Smooth muscle cell (in vitro differentiated cells): Measurements from ENCODE around the gene PROCA1. TPM values are rescaled to one million over a fixed set of nuclear protein-coding genes. Genes with fewer than 3 reads are reported as not detected.
A peak's percentile ranks its signal among the peaks of the same experiment; 100 is the strongest.

Experiments
- DNase-seq: peaks from one replicate; lab custom pipeline; 2025; ENCODE audit not compliant: unreplicated experiment; lab: John Stamatoyannopoulos, UW
- H2AFZ ChIP-seq: fragments of 200-600 bp; sonication (generic); 2 replicates; pipeline ENCODE4 v1.6.0; 2016; ENCODE audit warnings: antibody characterized with exemption, low read depth, mild to moderate bottlenecking
- H3F3A ChIP-seq: fragments of 200-600 bp; sonication (generic); 2 replicates; pipeline ENCODE4 v1.6.0; 2017; ENCODE audit warnings: antibody characterized with exemption, low read depth
- H3K27ac ChIP-seq: fragments of 200-600 bp; sonication (generic); 2 replicates; pipeline ENCODE4 v1.5.1; 2016; ENCODE audit warnings: low read depth, mild to moderate bottlenecking
- H3K27me3 ChIP-seq: fragments of 200-600 bp; sonication (generic); 2 replicates; pipeline ENCODE4 v1.6.1; 2016; ENCODE audit warnings: low read depth, mild to moderate bottlenecking
- H3K36me3 ChIP-seq: fragments of 200-600 bp; sonication (generic); 2 replicates; pipeline ENCODE4 v1.5.1; 2016; ENCODE audit warnings: low read depth
- H3K4me1 ChIP-seq: fragments of 200-600 bp; sonication (generic); 2 replicates; pipeline ENCODE4 v1.5.1; 2016; ENCODE audit warnings: low read depth
- H3K4me2 ChIP-seq: fragments of 200-600 bp; sonication (generic); 2 replicates; pipeline ENCODE4 v1.6.0; 2016; ENCODE audit warnings: mild to moderate bottlenecking
- H3K4me3 ChIP-seq: fragments of 200-600 bp; sonication (generic); 2 replicates; pipeline ENCODE4 v1.5.1; 2016; ENCODE audit warnings: mild to moderate bottlenecking
- H3K79me2 ChIP-seq: fragments of 200-600 bp; sonication (generic); 2 replicates; pipeline ENCODE4 v1.6.0; 2016; ENCODE audit warnings: low read depth, mild to moderate bottlenecking
- H3K9ac ChIP-seq: fragments of 200-600 bp; sonication (generic); 2 replicates; pipeline ENCODE4 v1.6.0; 2016; ENCODE audit warnings: low read depth
- H3K9me3 ChIP-seq: fragments of 200-600 bp; sonication (generic); replicated peaks from 2 replicates; pipeline ENCODE4 v1.5.1; 2016; ENCODE audit warnings: low read depth
- H4K20me1 ChIP-seq: fragments of 200-600 bp; sonication (generic); 2 replicates; pipeline ENCODE4 v1.6.0; 2016; ENCODE audit warnings: low read depth
- WGBS: methylation state at CpG from one replicate; pipeline ENCODE4 v1.1.7; 2016; ENCODE audit warnings: low lambda C conversion rate; 5-methylcytosine and 5-hydroxymethylcytosine counted together
- polyA plus RNA-seq: library from polyadenylated mRNA; unstranded; fragments of >200 nt; fragmentation: Nextera tagmentation; extraction: Ambion mirVana; gene quantifications from 2 replicates; pipeline ENCODE4 v1.2.1, GENCODE V29; 2016
- total RNA-seq: library from RNA; depleted of rRNA; stranded (reverse); fragments of >200 nt; gene quantifications from 2 replicates; pipeline ENCODE4 v1.2.3, GENCODE V29; 2014
- TF ChIP-seq, protein P1 (sequence below): fragments of 200-600 bp; sonication (generic); IDR thresholded peaks from 2 replicates; pipeline ENCODE4 v1.5.1; 2017; ENCODE audit warnings: borderline replicate concordance, mild to moderate bottlenecking, antibody characterized with exemption; ENCODE audit not compliant: insufficient read depth, poor library complexity, severe bottlenecking

Gene PROCA1
- total and polyA plus RNA-seq, 2 experiments from 2014 or later: 3.0 TPM

DNA sequence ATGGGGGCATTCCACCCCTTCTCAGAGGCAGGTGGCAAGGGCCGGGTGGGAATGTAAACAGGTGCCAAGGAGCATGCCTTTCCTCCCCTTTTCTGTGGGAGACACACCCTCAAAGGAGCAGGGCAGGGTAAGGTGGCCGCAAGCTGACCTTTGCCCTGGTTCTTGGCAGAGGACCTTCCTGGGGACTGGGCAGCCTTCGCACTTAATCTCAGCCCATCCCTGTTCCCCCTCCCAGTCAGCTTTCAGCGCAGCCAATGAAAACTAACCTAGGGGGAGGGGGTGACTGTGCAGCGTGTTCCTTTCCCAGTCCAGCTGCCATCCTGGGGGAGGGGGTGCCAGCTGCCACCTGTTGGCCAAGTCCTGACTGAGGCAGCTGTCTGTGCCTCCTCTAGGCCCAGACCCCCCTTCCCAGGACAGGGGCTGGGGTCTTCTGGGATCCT lies 34.9 kb upstream of the PROCA1 start:
- WGBS: 57% methylated on average over 5 of the region's 5 CpGs
- Histone ChIP-seq H3K9ac (peak overlapping the region; percentile 96), H3K27me3 (no peaks in the 10 kb centered on the region), H3K36me3 (no peaks in the 10 kb centered on the region), H3K4me3 (peak overlapping the region; percentile 73), H3K79me2 (peaks cover 38% of the 10 kb centered on the region), H3K4me1 (peaks cover 16% of the 10 kb centered on the region), H4K20me1 (peaks cover 73% of the 10 kb centered on the region), H2AFZ (no peak overlapping the region), H3K9me3 (no peaks in the 10 kb centered on the region), H3F3A (peaks cover 43% of the 10 kb centered on the region), H3K4me2 (peak overlapping the region; percentile 89), H3K27ac (peak overlapping the region; percentile 94)
- TF ChIP-seq, protein P1, sequence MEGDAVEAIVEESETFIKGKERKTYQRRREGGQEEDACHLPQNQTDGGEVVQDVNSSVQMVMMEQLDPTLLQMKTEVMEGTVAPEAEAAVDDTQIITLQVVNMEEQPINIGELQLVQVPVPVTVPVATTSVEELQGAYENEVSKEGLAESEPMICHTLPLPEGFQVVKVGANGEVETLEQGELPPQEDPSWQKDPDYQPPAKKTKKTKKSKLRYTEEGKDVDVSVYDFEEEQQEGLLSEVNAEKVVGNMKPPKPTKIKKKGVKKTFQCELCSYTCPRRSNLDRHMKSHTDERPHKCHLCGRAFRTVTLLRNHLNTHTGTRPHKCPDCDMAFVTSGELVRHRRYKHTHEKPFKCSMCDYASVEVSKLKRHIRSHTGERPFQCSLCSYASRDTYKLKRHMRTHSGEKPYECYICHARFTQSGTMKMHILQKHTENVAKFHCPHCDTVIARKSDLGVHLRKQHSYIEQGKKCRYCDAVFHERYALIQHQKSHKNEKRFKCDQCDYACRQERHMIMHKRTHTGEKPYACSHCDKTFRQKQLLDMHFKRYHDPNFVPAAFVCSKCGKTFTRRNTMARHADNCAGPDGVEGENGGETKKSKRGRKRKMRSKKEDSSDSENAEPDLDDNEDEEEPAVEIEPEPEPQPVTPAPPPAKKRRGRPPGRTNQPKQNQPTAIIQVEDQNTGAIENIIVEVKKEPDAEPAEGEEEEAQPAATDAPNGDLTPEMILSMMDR: no peak
- no peak for DNase-seq

DNA sequence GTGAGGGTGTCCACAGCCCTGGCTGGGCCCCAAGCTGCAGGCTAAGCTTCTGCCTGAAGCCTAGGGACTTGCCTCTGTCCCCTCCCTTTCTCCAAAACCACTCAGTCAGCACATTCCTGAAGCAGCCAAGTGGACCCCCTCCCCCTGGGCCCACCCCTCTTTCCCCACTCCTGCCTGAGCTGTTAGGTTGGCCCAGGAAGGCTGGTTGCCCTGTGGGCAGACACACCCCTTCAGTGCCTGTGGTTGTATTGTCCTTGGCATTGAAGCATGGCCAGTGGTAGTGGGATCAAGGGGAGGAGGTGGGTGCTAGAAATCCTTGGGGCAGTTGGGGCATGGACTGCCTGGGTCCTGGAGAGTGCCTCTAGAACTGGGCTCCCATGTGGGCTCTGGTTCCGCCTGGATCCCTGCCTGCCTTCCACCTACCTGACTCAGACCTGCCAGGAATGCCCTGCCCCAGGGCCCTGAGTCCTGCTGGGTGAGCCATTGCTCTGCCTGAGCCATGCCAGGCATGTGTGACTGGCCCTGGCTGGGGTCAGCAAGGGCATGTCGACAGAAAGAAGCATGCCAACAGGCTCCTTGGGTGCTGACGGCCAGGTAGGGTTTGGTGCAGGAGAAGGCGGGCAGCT lies 34.2 kb upstream of the PROCA1 start:
- H3K36me3 ChIP-seq: no peaks in the 10 kb centered on the region
- H3K79me2 ChIP-seq: peaks cover 38% of the 10 kb centered on the region
- H4K20me1 ChIP-seq: peaks cover 66% of the 10 kb centered on the region
- H3K4me1 ChIP-seq: peaks cover 16% of the 10 kb centered on the region
- H3K4me3 ChIP-seq: peak overlapping the region; percentile 73
- H3K9ac ChIP-seq: peak overlapping the region; percentile 96
- peak overlapping the region; percentile 89 for H3K4me2 ChIP-seq
- peak overlapping the region; percentile 94 for H3K27ac ChIP-seq
- H3F3A ChIP-seq: peaks cover 37% of the 10 kb centered on the region
- TF ChIP-seq, protein P1: no peak
- H3K9me3 ChIP-seq: no peaks in the 10 kb centered on the region
- H3K27me3 ChIP-seq: no peaks in the 10 kb centered on the region
- no peak overlapping the region for H2AFZ ChIP-seq
- WGBS: 82% methylated on average over 4 of the region's 4 CpGs
- no peak for DNase-seq

DNA sequence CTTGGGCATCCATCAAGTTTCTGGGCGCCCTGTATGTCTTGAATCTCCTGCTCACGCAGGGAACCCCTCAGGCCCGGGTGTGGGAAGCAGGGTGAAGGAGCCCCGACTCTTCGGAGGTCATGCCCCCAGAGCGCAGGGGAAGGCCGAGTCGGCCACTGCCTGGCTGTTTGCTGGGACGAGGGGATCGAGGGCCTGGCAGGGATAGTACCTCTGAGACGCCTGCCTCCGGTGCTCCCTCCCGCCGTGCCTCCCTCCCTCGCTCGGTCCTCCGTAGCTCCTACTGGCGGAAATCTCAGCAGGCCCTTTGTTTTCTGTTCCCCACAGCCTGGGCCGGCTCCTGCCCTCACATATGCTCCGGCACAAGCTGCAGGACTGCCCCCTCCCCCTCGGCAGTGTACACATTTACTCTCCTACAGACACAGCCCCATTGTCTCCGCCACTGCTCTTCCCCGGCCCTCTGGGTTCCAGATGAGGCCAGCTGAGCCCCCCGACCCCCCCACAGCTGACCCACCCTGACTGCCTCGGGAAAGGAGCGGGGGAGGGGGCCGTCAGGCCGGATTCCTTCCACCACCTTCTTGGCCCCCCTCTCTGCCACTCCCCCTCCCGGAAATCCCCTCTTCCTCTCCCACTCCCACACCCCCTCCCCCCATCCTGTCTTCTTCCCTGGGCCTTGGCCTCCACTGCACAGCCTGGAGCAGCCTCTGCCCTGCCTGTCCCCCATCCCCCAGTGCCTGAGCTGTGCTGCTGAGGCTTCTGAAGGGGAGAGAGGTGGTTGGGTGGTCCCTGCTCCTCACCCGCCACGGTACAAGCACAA lies 33.5 kb upstream of the PROCA1 start:
- Histone ChIP-seq H3K27ac (peak overlapping the region; percentile 94), H3K27me3 (no peaks in the 10 kb centered on the region), H3K9me3 (no peaks in the 10 kb centered on the region), H4K20me1 (peaks cover 58% of the 10 kb centered on the region), H3K9ac (peak overlapping the region; percentile 96), H3K4me1 (peaks cover 16% of the 10 kb centered on the region), H3F3A (peaks cover 32% of the 10 kb centered on the region), H3K79me2 (peaks cover 38% of the 10 kb centered on the region), H3K36me3 (no peaks in the 10 kb centered on the region), H3K4me2 (peak overlapping the region; percentile 89), H3K4me3 (peak overlapping the region; percentile 73), H2AFZ (no peak overlapping the region)
- TF ChIP-seq, protein P1: no peak
- peak; percentile 42 for DNase-seq
- WGBS: under 1% methylated on average over 24 of the region's 31 CpGs
